VCaP (cell line): ENCODE results near the gene KRT38.

Source experiments
- H3K27ac ChIP-seq: fragments of 450-650 bp; 2 replicates; pipeline ENCODE4 v1.5.1; 2017
- CTCF ChIP-seq: fragments of 450-650 bp; conservative IDR thresholded peaks from 2 replicates; pipeline ENCODE4 v1.5.1; 2017; ENCODE audit warnings: mild to moderate bottlenecking, moderate library complexity

The KRT38 gene

GRCh38 chr17:41394254-41394996, 46.4 kb downstream of the KRT38 start:
- no peak overlapping the region for H3K27ac ChIP-seq
- no peak for TF ChIP-seq CTCF

GRCh38 chr17:41393826-41394225, 47.0 kb downstream of the KRT38 start:
- no peak for TF ChIP-seq CTCF
- no peak overlapping the region for H3K27ac ChIP-seq

GRCh38 chr17:41393294-41393693, 47.5 kb downstream of the KRT38 start:
- no peak overlapping the region for H3K27ac ChIP-seq
- no peak for TF ChIP-seq CTCF

GRCh38 chr17:41392278-41392677, 48.5 kb downstream of the KRT38 start:
- H3K27ac ChIP-seq, result no peak overlapping the region

GRCh38 chr17:41391535-41391934, 49.2 kb downstream of the KRT38 start:
- no peak for TF ChIP-seq CTCF
- no peak overlapping the region for H3K27ac ChIP-seq

More at GRCh38 chr17:41392278-41392677, 48.5 kb downstream of the KRT38 start:
- TF ChIP-seq CTCF, result no peak

GRCh38 chr17:41390411-41390938, 50.3 kb downstream of the KRT38 start:
- no peak for TF ChIP-seq CTCF
- H3K27ac ChIP-seq, result no peak overlapping the region

GRCh38 chr17:41387670-41388069, 53.1 kb downstream of the KRT38 start:
- H3K27ac ChIP-seq, result no peak overlapping the region
- TF ChIP-seq CTCF, result no peak
